Smooth muscle cell (in vitro differentiated cells): Measurements from ENCODE around the gene MS4A15. TPM values are rescaled to one million over a fixed set of nuclear protein-coding genes. Genes with fewer than 3 reads are reported as not detected.
A peak's percentile ranks its signal among the peaks of the same experiment; 100 is the strongest.

Experiments used
- DNase-seq: peaks from one replicate; lab custom pipeline; 2025; ENCODE audit not compliant: unreplicated experiment; lab: John Stamatoyannopoulos, UW
- H2AFZ ChIP-seq: fragments of 200-600 bp; sonication (generic); 2 replicates; pipeline ENCODE4 v1.6.0; 2016; ENCODE audit warnings: antibody characterized with exemption, low read depth, mild to moderate bottlenecking
- H3F3A ChIP-seq: fragments of 200-600 bp; sonication (generic); 2 replicates; pipeline ENCODE4 v1.6.0; 2017; ENCODE audit warnings: antibody characterized with exemption, low read depth
- H3K27ac ChIP-seq: fragments of 200-600 bp; sonication (generic); 2 replicates; pipeline ENCODE4 v1.5.1; 2016; ENCODE audit warnings: low read depth, mild to moderate bottlenecking
- H3K27me3 ChIP-seq: fragments of 200-600 bp; sonication (generic); 2 replicates; pipeline ENCODE4 v1.6.1; 2016; ENCODE audit warnings: low read depth, mild to moderate bottlenecking
- H3K36me3 ChIP-seq: fragments of 200-600 bp; sonication (generic); 2 replicates; pipeline ENCODE4 v1.5.1; 2016; ENCODE audit warnings: low read depth
- H3K4me1 ChIP-seq: fragments of 200-600 bp; sonication (generic); 2 replicates; pipeline ENCODE4 v1.5.1; 2016; ENCODE audit warnings: low read depth
- H3K4me2 ChIP-seq: fragments of 200-600 bp; sonication (generic); 2 replicates; pipeline ENCODE4 v1.6.0; 2016; ENCODE audit warnings: mild to moderate bottlenecking
- H3K4me3 ChIP-seq: fragments of 200-600 bp; sonication (generic); 2 replicates; pipeline ENCODE4 v1.5.1; 2016; ENCODE audit warnings: mild to moderate bottlenecking
- H3K79me2 ChIP-seq: fragments of 200-600 bp; sonication (generic); 2 replicates; pipeline ENCODE4 v1.6.0; 2016; ENCODE audit warnings: low read depth, mild to moderate bottlenecking
- H3K9ac ChIP-seq: fragments of 200-600 bp; sonication (generic); 2 replicates; pipeline ENCODE4 v1.6.0; 2016; ENCODE audit warnings: low read depth
- H3K9me3 ChIP-seq: fragments of 200-600 bp; sonication (generic); replicated peaks from 2 replicates; pipeline ENCODE4 v1.5.1; 2016; ENCODE audit warnings: low read depth
- H4K20me1 ChIP-seq: fragments of 200-600 bp; sonication (generic); 2 replicates; pipeline ENCODE4 v1.6.0; 2016; ENCODE audit warnings: low read depth
- CTCF ChIP-seq: fragments of 200-600 bp; sonication (generic); IDR thresholded peaks from 2 replicates; pipeline ENCODE4 v1.5.1; 2017; ENCODE audit warnings: borderline replicate concordance, mild to moderate bottlenecking, antibody characterized with exemption; ENCODE audit not compliant: insufficient read depth, poor library complexity, severe bottlenecking
- WGBS: methylation state at CpG from one replicate; pipeline ENCODE4 v1.1.7; 2016; ENCODE audit warnings: low lambda C conversion rate; 5-methylcytosine and 5-hydroxymethylcytosine counted together
- polyA plus RNA-seq: library from polyadenylated mRNA; unstranded; fragments of >200 nt; fragmentation: Nextera tagmentation; extraction: Ambion mirVana; gene quantifications from 2 replicates; pipeline ENCODE4 v1.2.1, GENCODE V29; 2016
- total RNA-seq: library from RNA; depleted of rRNA; stranded (reverse); fragments of >200 nt; gene quantifications from 2 replicates; pipeline ENCODE4 v1.2.3, GENCODE V29; 2014

MS4A15 gene
- total and polyA plus RNA-seq, 2 experiments from 2014 or later: not detected

GRCh38 chr11:60776167-60776566, 19.5 kb downstream of the MS4A15 start:
- no peak overlapping the region for H2AFZ ChIP-seq
- peaks cover 5% of the 10 kb centered on the region for H3K27me3 ChIP-seq
- no peaks in the 10 kb centered on the region for H3K4me1 ChIP-seq
- H3K79me2 ChIP-seq: no peaks in the 10 kb centered on the region
- H3K36me3 ChIP-seq: no peaks in the 10 kb centered on the region
- no peaks in the 10 kb centered on the region for H3K9me3 ChIP-seq
- no peaks in the 10 kb centered on the region for H4K20me1 ChIP-seq
- DNase-seq: no peak
- no peak overlapping the region for H3K4me2 ChIP-seq
- TF ChIP-seq CTCF: no peak
- no peaks in the 10 kb centered on the region for H3F3A ChIP-seq
- no peak overlapping the region for H3K9ac ChIP-seq
- no peak overlapping the region for H3K27ac ChIP-seq
- WGBS: 83% methylated on average over 4 of the region's 4 CpGs
- no peak overlapping the region for H3K4me3 ChIP-seq

DNA sequence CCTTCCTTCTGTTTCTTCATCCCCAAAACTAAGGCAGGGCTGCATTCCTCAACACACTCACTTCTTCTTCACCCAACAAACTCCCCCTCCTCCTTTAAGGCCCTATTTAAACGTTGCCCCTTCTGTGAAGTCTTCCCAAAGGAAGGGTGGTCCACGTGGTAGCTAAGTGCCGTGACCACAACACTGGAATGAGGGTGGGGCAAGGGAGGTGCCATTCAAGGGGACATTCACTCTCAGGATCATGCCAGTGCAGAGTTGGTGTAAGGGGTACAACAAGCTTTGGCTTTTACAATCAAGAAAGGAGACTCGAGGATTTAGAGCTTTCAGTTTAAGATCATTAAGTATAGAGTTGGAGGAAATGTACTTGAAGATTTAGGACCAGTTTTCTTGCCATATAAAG, 20.4 kb downstream of the MS4A15 start:
- Histone ChIP-seq H3K4me1 (no peaks in the 10 kb centered on the region), H3K4me2 (peak overlapping the region; percentile 29), H3K27me3 (peaks cover 5% of the 10 kb centered on the region), H3K4me3 (no peak overlapping the region), H3K9ac (no peak overlapping the region), H3F3A (no peaks in the 10 kb centered on the region), H3K36me3 (no peaks in the 10 kb centered on the region), H3K27ac (peak overlapping the region; percentile 54), H3K79me2 (no peaks in the 10 kb centered on the region), H4K20me1 (no peaks in the 10 kb centered on the region), H3K9me3 (no peaks in the 10 kb centered on the region), H2AFZ (peak overlapping the region; percentile 29)
- 68% methylated on average over 4 of the region's 4 CpGs for WGBS
- DNase-seq: no peak
- TF ChIP-seq CTCF: no peak

- peaks cover 5% of the 10 kb centered on the region for H3K27me3 ChIP-seq
- H3K9me3 ChIP-seq: no peaks in the 10 kb centered on the region
- H3K4me2 ChIP-seq: peak overlapping the region; percentile 29
- no peaks in the 10 kb centered on the region for H3K36me3 ChIP-seq
- H3K79me2 ChIP-seq: no peaks in the 10 kb centered on the region
- peak overlapping the region; percentile 54 for H3K27ac ChIP-seq
- H2AFZ ChIP-seq: peak overlapping the region; percentile 29
- H3F3A ChIP-seq: no peaks in the 10 kb centered on the region
- no peaks in the 10 kb centered on the region for H4K20me1 ChIP-seq
- WGBS: 25% methylated on average over 2 of the region's 2 CpGs
- H3K4me1 ChIP-seq: no peaks in the 10 kb centered on the region
- TF ChIP-seq CTCF: no peak
- no peak overlapping the region for H3K4me3 ChIP-seq
- no peak overlapping the region for H3K9ac ChIP-seq
- DNase-seq: no peak
Observed at GRCh38 chr11:60777572-60777971, 20.9 kb downstream of the MS4A15 start.

GRCh38 chr11:60780065-60780464, 23.4 kb downstream of the MS4A15 start:
- no peak overlapping the region for H3K4me2 ChIP-seq
- no peaks in the 10 kb centered on the region for H3K4me1 ChIP-seq
- TF ChIP-seq CTCF: no peak
- WGBS: 75% methylated on average over 2 of the region's 2 CpGs
- no peak overlapping the region for H3K27ac ChIP-seq
- H3K27me3 ChIP-seq: peaks cover 5% of the 10 kb centered on the region
- no peak overlapping the region for H3K4me3 ChIP-seq
- H2AFZ ChIP-seq: no peak overlapping the region
- no peaks in the 10 kb centered on the region for H3K79me2 ChIP-seq
- no peaks in the 10 kb centered on the region for H4K20me1 ChIP-seq
- H3K9ac ChIP-seq: no peak overlapping the region
- H3K36me3 ChIP-seq: no peaks in the 10 kb centered on the region
- no peaks in the 10 kb centered on the region for H3F3A ChIP-seq
- no peaks in the 10 kb centered on the region for H3K9me3 ChIP-seq
- DNase-seq: no peak
